NCI-H526 treated with DMSO at 0.1 percent for 48 hours (cell line): ENCODE measurements around the gene DNAH8.

Source experiments
- DNase-seq: peaks from one replicate; lab custom pipeline; 2025; lab: John Stamatoyannopoulos, UW

DNAH8 gene

GRCh38 chr6:39073471-39074355 lies 358.6 kb downstream of the DNAH8 start:
- DNase-seq = no peak

DNA sequence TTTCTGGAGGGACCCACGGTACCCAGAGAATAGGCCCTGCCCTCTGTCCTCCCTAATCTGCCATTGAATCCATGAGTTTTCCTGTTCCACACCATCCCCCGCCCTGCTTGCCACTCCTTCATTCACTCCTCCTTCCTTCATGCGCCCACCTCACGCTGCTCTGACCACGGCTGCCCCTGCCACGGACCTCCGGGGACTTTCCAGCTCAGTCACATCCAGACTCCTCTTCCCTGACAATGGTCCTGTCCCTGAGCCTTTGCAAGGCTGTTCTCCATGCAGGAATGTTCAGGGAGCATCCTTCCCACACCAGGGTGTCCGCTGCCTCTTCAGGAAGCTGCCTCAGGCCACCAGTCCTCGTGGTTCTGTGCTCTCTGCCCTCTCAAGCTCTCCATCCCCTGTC lies 359.4 kb downstream of the DNAH8 start:
- DNase-seq = no peak

DNA sequence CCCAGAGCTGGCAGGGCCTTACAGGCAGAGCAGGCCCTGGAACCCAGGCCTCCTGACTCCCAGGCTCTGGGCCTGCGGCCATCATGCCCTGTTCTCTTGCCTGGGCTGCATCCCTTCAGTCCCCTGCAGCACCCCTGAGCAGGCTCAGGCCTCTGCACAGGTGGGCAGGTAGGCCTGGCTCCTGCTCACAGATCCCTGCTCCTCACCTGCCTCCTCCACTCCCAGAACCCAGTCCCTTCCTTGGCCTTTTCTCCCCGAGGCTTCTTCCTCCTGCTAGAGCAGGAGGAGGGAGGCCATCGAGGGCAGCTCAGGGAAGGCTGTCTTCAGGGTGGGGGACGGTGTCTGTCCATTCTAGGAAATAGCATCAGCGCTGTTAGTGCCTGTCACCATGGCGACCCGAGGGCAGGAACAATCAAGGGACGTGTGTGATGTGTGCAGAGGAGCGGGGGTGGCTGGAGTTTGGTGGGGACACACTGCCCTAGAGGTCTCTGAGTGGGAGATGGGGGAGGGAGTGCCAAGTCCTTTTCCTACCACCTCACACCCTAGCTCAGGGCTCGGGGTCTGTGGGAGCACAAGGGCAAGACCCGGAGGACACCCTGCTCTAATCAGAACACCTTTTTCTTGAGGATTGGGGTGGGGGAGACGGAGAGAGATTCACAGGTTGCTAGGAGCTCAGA lies 360.0 kb downstream of the DNAH8 start:
- DNase-seq = no peak

GRCh38 chr6:39075807-39076622 lies 360.9 kb downstream of the DNAH8 start:
- DNase-seq = no peak

- no peak for DNase-seq
These were observed 361.8 kb downstream of the DNAH8 start for GRCh38 chr6:39076623-39077535.

DNA sequence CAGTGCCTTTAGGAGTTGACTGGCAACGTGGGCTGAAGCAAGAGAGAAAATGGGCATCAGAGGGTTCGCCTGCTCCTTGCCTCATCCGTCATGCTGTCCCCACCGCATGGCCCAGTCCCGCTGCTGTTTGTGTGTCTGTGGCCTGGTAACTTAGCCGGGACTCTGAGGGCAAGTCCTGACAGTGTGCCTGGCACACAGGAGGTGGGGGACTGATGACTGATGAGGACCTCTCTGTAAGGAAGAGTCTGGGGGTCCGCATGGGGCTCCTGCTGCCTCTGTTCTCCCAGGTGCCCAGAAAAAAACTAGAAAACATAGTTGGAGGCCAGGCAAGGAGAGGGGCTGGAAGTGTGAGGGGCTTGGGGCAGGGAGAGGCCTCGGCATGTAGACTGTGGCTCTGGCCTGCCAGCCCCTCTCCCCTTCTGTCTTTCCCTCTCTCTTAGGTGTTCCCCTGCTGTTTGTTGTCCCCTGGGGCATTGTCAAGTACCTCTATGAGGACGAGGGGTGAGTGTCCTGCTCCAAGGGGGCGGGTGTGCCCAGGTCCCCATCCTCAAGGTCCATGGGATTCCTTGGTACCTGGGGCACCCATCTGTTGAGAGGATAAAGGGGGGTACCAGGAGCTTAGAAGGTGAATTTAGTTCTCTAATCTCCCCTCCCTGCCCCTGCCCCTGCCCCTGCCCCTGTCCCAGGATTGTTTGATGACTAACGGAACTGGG lies 362.9 kb downstream of the DNAH8 start:
- no peak for DNase-seq

- no peak for DNase-seq
These were observed 363.6 kb downstream of the DNAH8 start for GRCh38 chr6:39078695-39079094.

- no peak for DNase-seq
These were observed 364.4 kb downstream of the DNAH8 start for GRCh38 chr6:39079197-39080125.
